WI38 (cell line): ENCODE measurements around the gene FOXP4.

Source experiments
- H3K4me3 ChIP-seq: 2 replicates; pipeline ENCODE4 v1.5.1; 2011; ENCODE audit warnings: low read depth, mild to moderate bottlenecking, control low read depth, low read length
- TF ChIP-seq, protein P1 (sequence below): IDR thresholded peaks from 2 replicates; pipeline ENCODE4 v1.5.1; 2012; ENCODE audit warnings: low read depth, mild to moderate bottlenecking, control low read depth, low read length

FOXP4 gene

DNA sequence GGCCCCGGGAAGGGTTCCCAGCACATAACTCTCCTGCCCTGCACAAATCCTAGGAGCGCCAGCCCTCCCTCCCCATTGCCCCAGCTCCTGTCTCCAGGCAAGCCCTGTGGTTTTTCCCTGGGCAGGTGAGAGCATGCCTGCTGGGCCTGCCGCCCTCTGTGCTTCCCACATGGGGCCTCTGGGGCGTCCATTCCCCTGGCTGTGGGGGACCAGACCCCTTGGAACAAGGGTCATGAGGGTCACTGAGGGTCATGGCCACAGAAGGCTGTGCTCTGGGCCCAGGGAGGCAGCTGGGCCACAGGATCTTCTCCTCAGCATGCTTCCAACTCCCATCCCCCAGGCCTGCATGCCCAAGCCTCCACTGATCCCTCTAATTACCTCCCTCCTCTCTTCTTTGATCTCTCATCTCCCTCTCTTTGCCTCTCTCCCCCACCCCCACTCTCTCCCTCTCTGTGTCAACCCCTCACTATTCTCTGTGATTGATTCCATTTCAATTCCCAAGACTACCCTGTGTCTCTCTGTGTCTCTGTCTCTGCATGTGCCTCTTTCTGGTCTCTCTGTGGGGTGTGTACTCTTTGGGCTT, 98.2 kb downstream of the FOXP4 start:
- TF ChIP-seq, protein P1, sequence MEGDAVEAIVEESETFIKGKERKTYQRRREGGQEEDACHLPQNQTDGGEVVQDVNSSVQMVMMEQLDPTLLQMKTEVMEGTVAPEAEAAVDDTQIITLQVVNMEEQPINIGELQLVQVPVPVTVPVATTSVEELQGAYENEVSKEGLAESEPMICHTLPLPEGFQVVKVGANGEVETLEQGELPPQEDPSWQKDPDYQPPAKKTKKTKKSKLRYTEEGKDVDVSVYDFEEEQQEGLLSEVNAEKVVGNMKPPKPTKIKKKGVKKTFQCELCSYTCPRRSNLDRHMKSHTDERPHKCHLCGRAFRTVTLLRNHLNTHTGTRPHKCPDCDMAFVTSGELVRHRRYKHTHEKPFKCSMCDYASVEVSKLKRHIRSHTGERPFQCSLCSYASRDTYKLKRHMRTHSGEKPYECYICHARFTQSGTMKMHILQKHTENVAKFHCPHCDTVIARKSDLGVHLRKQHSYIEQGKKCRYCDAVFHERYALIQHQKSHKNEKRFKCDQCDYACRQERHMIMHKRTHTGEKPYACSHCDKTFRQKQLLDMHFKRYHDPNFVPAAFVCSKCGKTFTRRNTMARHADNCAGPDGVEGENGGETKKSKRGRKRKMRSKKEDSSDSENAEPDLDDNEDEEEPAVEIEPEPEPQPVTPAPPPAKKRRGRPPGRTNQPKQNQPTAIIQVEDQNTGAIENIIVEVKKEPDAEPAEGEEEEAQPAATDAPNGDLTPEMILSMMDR: no peak
- H3K4me3 ChIP-seq: no peak overlapping the region

DNA sequence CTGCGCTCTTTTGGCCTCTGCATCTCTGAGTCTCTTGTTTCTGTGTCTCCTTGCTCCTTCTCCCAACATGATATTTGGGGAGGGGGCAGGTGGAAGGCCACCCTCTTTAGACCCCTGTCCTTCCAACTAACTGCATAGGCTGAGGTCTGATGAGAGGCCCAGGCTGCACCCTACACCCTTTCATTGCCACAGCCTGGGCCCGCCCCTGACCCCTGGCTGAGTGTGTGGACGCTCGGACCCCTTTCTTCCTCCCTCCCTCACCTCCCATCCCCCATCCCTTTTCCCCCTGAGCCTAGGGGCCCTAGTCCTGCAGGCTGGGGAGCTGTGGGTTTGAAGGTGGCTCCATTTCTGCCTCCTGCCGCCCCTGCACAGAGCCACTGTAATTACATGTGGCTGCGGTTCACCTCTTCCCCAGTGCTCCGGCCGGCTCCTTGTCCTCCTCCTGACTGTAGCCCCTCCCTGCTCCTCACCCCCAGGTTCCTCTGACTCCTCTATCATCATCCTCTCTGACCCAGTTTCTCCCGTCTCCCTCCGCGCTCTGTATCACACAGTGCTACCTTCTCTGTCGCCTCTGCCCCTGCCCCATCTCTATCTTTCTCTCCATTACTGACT, 98.9 kb downstream of the FOXP4 start:
- TF ChIP-seq, protein P1: no peak
- no peak overlapping the region for H3K4me3 ChIP-seq

DNA sequence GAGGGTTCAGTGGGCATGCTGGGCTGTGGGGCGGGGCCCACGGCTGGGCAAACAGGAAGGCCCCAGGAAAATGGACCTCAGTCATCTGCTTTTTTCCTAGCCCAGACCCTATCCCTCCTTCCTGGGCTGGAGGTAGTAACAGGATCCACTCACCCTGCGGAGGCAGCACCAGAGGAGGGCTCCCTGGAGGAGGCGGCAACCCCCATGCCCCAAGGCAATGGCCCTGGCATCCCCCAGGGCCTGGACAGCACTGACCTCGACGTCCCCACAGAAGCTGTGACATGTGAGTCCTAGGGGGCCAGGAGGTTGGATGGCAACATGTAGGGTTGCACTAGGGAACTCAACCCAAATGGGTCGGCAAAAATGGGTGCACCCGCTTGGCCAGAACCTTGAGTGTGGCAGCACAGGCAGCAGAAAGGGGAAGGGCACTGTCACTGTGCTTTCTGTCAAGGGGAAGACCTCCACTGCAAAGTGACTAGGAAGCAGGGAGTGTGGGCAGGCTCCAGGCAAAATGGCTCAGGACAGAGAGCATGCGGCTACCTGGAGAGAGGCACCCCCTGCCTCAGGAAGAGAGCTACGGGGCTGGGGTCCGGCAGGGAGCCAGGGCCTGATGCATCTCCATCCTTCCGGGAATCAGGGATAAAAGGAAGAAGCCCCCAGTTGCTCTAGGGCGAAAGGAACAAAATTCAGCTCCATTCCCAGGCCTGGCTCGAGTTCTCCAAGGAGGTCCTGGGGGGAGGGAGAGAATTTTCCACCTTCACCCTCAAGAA, 100.0 kb downstream of the FOXP4 start:
- no peak overlapping the region for H3K4me3 ChIP-seq
- TF ChIP-seq, protein P1: no peak

DNA sequence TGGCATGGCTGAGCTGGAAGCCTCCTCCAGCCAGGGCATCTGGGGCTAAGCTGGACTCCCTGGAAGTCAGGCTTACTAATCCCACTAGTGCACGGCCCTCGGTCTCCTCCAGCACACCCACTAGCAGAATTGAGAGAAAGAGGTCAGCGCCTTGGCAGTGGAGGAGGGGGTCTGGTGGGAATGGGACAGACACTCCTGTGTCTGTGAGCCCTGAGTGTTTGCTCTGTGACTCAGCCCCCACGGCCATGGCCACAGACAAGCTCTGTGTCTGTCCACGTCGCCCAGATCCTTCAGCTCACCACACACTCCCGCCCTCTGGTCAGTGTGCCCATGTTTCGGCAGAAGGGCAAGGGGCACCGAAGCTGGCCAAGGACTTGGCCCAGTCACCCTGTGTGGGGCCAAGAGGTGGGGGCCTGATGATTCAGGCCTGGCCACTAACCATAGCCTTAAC, 100.9 kb downstream of the FOXP4 start:
- TF ChIP-seq, protein P1: no peak
- no peak overlapping the region for H3K4me3 ChIP-seq

DNA sequence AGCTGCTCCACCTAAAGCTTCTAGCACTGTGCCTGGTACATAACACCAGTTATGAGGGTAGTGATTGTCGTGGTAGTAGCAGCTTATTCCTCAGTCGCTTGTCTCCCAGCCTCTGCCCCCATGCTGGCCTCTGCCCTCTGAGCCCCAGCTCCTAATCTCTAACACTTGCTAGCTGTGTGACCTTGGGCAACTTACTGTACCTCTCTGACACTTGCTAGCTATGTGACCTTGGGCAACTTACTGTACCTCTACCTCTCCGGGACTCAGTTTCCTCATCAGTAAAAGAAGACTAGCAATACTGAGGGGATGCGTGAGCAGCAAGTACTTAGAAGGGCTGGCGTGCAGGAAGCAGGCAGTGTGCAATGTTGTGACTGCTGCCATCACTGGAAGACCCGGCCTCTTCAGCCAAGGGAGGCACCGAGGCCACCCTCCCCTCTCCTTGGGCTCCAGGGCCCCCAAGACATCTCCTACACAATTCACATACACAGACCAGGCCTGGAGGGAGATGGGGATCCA, 101.9 kb downstream of the FOXP4 start:
- no peak overlapping the region for H3K4me3 ChIP-seq
- TF ChIP-seq, protein P1: no peak

DNA sequence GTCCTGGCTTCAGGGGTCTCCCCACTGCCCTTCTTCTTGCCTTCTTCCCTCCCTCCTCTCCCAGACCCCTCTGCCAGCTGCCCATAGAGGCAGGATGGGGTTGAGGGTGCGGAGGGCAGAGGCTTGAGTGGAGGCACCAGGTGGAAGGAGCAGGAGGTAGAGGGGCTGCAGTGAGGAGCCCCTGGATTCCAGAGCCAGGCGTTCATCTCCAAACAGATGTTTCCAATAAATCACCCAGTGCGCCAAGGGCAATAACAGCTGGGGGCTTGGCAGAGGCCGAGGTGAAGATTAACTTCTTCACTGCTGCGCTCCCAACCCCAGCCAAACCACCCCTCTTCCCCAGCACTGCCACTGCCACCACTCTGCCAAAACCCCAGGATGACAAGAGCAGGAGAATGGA, 102.7 kb downstream of the FOXP4 start:
- TF ChIP-seq, protein P1: no peak
- H3K4me3 ChIP-seq: no peak overlapping the region

DNA sequence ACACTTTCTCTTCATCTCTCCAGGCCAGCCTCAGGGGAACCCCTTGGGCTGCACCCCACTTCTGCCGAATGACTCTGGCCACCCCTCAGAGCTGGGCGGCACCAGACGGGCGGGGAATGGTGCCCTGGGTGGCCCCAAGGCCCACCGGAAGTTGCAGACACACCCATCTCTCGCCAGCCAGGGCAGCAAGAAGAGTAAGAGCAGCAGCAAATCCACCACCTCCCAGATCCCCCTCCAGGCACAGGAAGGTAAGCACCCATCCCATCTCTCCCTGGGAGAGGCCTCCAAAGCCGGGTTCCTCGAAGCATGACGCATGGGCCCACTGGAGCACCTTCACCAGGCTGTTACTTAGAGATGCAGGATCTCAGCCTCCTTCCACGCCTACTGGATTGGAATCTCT, 103.4 kb downstream of the FOXP4 start:
- no peak overlapping the region for H3K4me3 ChIP-seq
- TF ChIP-seq, protein P1: no peak
